ENCODE data around the gene IPP.
"Not testable (repeated sequence)": the region's sequence is repeated elsewhere in the genome, so short reads cannot be mapped to it uniquely, and the experiment has no call there.

The IPP gene

DNA sequence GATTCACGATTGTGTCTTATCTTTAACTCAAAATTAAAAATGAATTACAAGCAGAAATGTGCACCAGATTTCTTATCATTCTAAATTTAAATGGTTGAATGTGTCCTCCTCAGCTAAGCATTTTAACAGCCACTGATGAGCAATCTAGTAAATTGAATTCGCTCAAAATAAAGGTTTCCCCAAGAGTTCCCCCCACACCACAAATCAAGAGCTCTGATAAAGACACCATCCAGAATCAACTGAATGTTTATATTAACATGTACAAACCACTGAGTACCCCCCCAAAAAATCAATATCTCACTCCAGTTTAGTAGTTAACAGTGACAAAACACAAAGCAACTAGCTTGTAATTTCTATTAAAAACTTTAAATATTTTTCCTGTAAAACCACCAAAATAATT is 66.1 kb downstream of the IPP start:
- DNase-seq (ENCODE audit: low read depth) = no peak

- DNase-seq (ENCODE audit: low read depth) = no peak
Observed at GRCh38 chr1:45682942-45683341, 67.5 kb downstream of the IPP start.

DNA sequence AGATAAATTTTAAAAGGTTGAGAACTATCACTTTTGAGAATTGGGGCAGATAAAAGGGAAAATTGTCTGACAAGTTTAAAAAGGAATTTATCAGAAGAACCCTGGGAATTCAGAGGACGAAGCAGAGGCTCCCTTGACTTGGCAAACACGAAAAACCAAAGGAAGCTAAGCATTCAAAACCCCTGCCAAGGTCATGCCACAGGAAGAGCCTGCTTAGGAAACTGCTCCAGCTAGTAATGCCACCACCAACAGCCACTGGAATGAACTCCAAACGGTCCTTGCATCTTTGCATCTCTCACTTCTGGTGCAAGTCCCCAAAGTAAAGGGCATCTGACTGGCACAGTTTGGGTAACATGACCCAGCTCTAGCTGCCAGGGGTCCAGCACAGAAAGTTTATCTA is 71.3 kb downstream of the IPP start:
- no peak for DNase-seq (ENCODE audit: low read depth)

DNA sequence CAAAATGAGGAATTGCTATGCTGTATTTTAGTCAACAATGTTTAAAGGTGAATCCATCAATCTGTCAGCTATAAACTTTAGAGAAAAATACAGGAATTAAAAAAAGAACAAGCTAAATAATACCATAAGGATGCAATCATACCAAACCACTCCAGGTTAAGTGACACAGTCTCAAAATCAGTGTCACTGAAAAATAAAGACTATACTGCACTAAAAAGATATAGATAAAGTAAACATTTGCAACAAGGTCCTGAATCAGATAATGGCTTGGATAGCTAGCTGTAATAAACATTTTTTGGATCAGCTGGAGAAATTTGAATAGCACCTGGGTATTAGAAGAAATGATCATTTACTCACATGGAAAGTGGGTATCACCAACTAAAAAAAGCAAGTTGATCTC is 72.0 kb downstream of the IPP start:
- DNase-seq (ENCODE audit: low read depth) = no peak

GRCh38 chr1:45677751-45678245 is 72.7 kb downstream of the IPP start:
- no peak for DNase-seq (ENCODE audit: low read depth)

GRCh38 chr1:45676553-45676952 is 73.9 kb downstream of the IPP start:
- DNase-seq (ENCODE audit: low read depth) = not testable (repeated sequence)

DNA sequence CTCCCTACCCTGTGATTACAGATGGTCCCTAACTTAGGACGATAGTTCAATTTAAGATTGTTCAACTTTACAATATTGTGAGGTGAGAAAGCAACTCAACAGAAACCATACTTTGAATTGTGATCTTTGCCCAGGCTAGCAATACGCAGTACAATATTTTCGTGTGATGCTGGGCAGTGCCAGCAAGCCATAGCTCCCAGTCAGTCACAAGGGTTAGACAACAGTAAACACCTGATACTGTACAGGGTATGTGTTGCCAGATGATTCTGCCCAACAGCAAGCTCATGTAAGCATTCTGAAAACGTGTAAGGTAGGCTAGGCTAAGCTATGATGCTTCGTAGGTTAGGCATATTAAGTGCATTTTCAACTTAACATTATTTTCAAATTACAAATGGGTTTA is 76.0 kb downstream of the IPP start:
- DNase-seq (ENCODE audit: low read depth) = no peak

DNA sequence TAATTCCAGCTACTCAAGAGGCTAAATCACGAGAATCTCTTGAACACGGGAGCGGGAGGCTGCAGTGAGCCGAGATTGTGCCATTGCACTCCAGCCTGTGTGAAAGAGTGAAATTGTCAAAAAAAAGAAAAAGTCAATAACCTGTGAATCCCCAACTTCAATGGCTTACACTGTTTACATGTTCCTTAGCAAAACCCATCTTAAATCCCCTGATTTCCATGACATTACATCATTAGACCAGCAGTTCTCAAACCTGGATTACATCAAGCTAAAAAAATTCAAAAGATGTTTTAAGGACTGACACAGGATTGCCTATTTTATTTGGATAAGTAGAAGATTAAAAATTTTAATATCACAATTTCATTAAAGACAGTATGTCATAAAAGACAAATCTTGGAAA is 76.5 kb downstream of the IPP start:
- no peak for DNase-seq (ENCODE audit: low read depth)

- no peak for DNase-seq (ENCODE audit: low read depth)
Observed at GRCh38 chr1:45669859-45670655, 80.4 kb downstream of the IPP start.

- no peak for DNase-seq (ENCODE audit: low read depth)
Observed at GRCh38 chr1:45669379-45669778, 81.1 kb downstream of the IPP start.

DNA sequence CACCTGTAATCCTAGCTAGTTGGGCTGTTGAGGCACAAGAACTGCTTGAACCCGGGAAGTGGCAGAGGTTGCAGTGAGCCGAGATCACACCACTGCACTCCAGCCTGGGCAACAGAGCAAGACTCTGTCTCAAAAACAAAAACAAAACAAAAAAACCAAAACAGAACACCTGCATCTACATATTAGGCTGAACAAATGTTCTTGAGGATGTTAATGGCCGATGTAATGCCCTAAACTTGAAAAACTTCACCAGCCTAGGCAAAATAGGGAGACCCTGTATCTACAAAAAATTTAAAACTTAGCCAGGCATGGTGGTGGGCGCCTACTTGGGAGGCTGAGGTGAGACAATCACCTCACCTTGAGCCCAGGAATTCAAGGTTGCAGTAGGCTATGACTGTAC is 81.9 kb downstream of the IPP start:
- no peak for DNase-seq (ENCODE audit: low read depth)

DNA sequence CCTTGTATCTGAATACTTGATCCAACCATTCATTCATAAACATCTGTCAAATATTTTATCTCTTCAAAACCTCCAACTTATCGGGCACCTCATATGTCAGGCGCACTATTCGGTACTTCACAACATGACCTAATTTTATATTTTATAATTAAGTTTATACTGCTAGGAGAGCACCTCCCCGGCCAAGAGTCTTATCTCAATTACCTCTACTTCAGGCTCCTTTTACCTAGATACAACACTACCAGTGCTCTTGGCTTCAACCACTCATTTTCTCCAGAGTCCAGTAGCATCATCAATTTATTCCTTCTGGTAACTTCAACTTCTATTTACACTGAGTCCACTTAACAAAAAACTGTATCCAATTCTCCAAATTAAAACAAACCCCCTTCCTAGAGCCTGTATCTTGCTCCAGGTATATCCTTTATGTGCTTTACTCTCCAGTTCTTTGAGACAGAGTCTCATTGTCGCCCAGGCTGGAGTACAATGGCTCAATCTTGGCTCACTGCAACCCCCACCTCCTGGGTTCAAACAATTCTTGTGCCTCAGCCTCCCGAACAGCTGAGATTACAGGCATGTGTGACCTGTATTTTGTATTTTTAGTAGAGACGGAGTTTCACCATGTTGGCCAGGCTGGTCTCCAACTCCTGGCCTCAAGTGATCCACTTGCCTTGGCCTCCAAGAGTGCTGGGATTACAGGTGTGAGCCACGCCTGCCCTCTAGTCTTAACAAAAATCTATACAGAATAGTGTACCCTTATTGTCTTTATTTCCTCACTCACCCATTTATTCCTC is 82.9 kb downstream of the IPP start:
- no peak for DNase-seq (ENCODE audit: low read depth)

- no peak for DNase-seq (ENCODE audit: low read depth)
Observed at GRCh38 chr1:45666836-45667235, 83.6 kb downstream of the IPP start.

GRCh38 chr1:45660336-45660735 is 90.1 kb downstream of the IPP start:
- no peak for DNase-seq (ENCODE audit: low read depth)

GRCh38 chr1:45659222-45659621 is 91.2 kb downstream of the IPP start:
- no peak for DNase-seq (ENCODE audit: low read depth)

GRCh38 chr1:45658171-45658570 is 92.3 kb downstream of the IPP start:
- DNase-seq (ENCODE audit: low read depth) = no peak

DNA sequence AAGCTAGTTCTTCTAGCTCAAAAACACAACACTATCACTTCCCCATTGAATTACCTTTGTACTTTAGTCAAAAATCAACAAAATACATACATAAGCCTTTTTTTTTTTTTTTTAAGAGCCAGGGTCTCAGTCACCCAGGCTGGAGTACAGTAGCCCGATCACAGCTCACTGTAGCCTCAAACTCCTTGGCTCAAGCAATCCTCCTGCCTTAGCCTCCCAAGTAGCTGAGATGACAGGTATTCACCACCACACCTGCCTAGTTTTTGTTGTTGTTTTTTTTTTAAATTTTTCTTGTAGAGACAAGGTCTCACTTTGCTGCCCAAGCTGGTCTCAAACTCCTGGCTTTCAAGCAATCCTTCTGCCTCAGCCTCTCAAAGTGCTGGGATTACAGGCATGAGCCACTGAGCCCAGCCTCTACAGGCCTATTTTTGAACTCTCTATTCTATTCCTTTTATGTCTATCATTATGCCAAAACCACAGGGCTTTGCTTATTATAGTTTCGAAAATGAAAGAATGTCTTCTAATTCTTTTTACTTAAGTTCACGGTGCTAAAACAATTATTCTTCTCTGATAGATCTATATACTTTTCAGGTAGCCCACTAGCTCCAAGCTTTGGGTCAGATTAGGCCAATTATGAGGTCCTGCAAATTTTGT is 93.8 kb downstream of the IPP start:
- no peak for DNase-seq (ENCODE audit: low read depth)

- no peak for DNase-seq (ENCODE audit: low read depth)
Observed at GRCh38 chr1:45654540-45655280, 95.7 kb downstream of the IPP start.
